T-helper 2 cell treated with Interferon-gamma antibody and Interleukin-4, amounts not matched to agents 5 μg/mL and 100 μg/mL, for 36 hours (primary cell): ENCODE data around the gene MAPK8IP1.
A peak's percentile ranks its signal among the peaks of the same experiment; 100 is the strongest.

Experiments
- DNase-seq: peaks from one replicate; pipeline ENCODE4 v3.0.0; 2021; ENCODE audit warnings: low spot score
- H3K27ac Mint-ChIP-seq: one replicate; pipeline ENCODE4 v1.8.0; 2021; ENCODE audit warnings: mild to moderate bottlenecking, mixed read lengths
- H3K27me3 Mint-ChIP-seq: one replicate; pipeline ENCODE4 v1.8.0; 2021; ENCODE audit warnings: low read depth, mixed read lengths
- H3K36me3 Mint-ChIP-seq: one replicate; pipeline ENCODE4 v1.8.0; 2021; ENCODE audit warnings: low read depth, mixed read lengths
- H3K4me1 Mint-ChIP-seq: one replicate; pipeline ENCODE4 v1.8.0; 2021; ENCODE audit warnings: low read depth, mixed read lengths
- H3K4me3 Mint-ChIP-seq: one replicate; pipeline ENCODE4 v1.8.0; 2022; ENCODE audit warnings: mild to moderate bottlenecking, moderate library complexity, mixed read lengths
- H3K9me3 Mint-ChIP-seq: one replicate; pipeline ENCODE4 v1.8.0; 2021; ENCODE audit warnings: mixed read lengths

MAPK8IP1 gene

DNA sequence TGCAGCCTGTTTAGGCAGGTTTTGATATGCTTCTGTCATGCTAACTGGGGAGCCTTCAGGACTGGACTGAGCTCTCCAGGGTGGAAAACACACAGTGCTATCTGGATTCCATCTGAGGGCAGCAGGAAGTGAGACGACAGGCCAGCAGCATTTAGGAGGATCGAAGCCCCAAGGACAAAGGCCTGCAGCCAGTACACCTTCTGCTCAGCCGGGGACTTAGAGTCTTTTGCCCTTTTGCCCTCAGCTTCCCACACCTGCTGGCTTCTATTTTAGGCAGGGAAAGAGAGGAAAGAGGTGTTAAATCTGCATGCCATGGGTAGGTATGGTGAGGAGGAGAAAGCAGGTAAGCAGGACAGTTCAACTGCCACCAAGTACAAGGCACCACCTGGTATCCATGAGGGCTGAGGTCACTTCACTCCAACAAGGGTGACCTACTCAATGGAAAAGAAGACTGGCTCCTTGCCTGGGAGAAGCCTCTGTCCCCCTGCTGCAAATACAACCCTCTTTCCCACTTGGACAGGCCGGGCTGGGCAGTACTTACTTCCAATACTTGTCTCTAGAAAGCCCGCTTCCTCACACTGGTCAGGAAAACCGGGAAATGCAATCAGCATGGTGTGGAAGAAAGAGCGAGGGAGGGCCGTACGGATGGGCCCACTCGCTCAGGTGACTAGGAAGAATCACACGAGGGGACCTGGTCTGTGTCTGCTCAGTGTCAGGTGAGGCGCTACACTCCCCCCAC is 49.3 kb downstream of the MAPK8IP1 start:
- DNase-seq: no peak
- peaks cover 13% of the 10 kb centered on the region for H3K4me1 Mint-ChIP-seq
- peaks cover 22% of the 10 kb centered on the region for H3K36me3 Mint-ChIP-seq
- H3K4me3 Mint-ChIP-seq: no peak overlapping the region
- no peaks in the 10 kb centered on the region for H3K27me3 Mint-ChIP-seq
- no peaks in the 10 kb centered on the region for H3K9me3 Mint-ChIP-seq
- H3K27ac Mint-ChIP-seq: no peak overlapping the region

- no peak for DNase-seq
- H3K4me3 Mint-ChIP-seq: no peak overlapping the region
- peaks cover 6% of the 10 kb centered on the region for H3K4me1 Mint-ChIP-seq
- no peaks in the 10 kb centered on the region for H3K9me3 Mint-ChIP-seq
- peaks cover 19% of the 10 kb centered on the region for H3K36me3 Mint-ChIP-seq
- no peaks in the 10 kb centered on the region for H3K27me3 Mint-ChIP-seq
- H3K27ac Mint-ChIP-seq: no peak overlapping the region
Measured at GRCh38 chr11:45935349-45936064, 50.1 kb downstream of the MAPK8IP1 start.

GRCh38 chr11:45936511-45937054 is 51.1 kb downstream of the MAPK8IP1 start:
- Mint-ChIP-seq H3K36me3 (peaks cover 19% of the 10 kb centered on the region), H3K27me3 (no peaks in the 10 kb centered on the region), H3K27ac (no peak overlapping the region), H3K4me3 (no peak overlapping the region), H3K9me3 (no peaks in the 10 kb centered on the region), H3K4me1 (no peaks in the 10 kb centered on the region)
- DNase-seq: no peak

GRCh38 chr11:45937916-45938315 is 52.5 kb downstream of the MAPK8IP1 start:
- no peak overlapping the region for H3K4me3 Mint-ChIP-seq
- no peak overlapping the region for H3K27ac Mint-ChIP-seq
- no peaks in the 10 kb centered on the region for H3K4me1 Mint-ChIP-seq

DNA sequence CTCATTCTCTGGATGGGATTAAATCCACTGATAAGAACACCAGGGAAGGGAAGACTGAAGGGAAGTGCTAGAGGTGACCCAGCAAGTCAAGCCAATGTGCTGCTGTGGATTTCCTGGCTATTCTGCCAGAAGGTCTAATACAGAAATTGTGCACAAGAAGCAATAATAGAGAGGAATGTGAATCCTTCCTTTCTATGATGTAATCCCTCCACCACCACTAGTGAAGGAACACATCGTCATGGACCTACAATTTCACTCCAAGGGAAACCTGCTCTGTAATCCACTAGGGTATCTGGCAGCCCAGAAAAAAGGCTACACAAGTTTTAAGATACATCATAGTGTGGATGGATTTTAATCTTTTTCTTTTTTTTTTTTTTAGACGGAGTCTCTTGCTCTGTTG is 54.4 kb downstream of the MAPK8IP1 start:
- no peaks in the 10 kb centered on the region for H3K4me1 Mint-ChIP-seq
- H3K36me3 Mint-ChIP-seq: peaks cover 13% of the 10 kb centered on the region
- DNase-seq: no peak
- H3K27ac Mint-ChIP-seq: peak overlapping the region; percentile 26
- no peak overlapping the region for H3K4me3 Mint-ChIP-seq
- H3K9me3 Mint-ChIP-seq: no peaks in the 10 kb centered on the region
- no peaks in the 10 kb centered on the region for H3K27me3 Mint-ChIP-seq

More at GRCh38 chr11:45937916-45938315, 52.5 kb downstream of the MAPK8IP1 start:
- Mint-ChIP-seq H3K27me3 (no peaks in the 10 kb centered on the region), H3K9me3 (no peaks in the 10 kb centered on the region), H3K36me3 (peaks cover 15% of the 10 kb centered on the region)
- DNase-seq: no peak

DNA sequence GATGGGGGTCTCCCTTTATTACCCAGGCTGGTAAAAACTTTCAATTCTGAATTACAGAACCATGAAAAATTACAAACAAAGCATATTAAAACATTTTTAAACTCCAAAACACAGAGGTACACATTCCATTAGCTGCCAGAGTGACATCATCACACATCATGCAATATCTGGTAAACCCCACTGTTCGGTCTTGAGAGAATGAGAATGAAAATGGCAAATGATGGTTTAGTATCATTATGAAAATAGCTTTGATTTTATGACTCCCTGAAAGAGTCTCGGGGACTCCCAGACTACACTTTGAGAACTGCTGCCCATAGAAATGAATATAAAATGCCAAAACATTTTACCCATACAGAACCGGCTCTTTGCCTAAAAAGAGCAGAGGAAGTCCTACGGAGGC is 55.8 kb downstream of the MAPK8IP1 start:
- peak overlapping the region; percentile 27 for H3K27ac Mint-ChIP-seq
- no peaks in the 10 kb centered on the region for H3K9me3 Mint-ChIP-seq
- no peaks in the 10 kb centered on the region for H3K4me1 Mint-ChIP-seq
- H3K4me3 Mint-ChIP-seq: no peak overlapping the region
- no peaks in the 10 kb centered on the region for H3K27me3 Mint-ChIP-seq
- peaks cover 20% of the 10 kb centered on the region for H3K36me3 Mint-ChIP-seq
- DNase-seq: no peak

- Mint-ChIP-seq H3K4me1 (no peaks in the 10 kb centered on the region), H3K27me3 (no peaks in the 10 kb centered on the region), H3K27ac (no peak overlapping the region), H3K4me3 (no peak overlapping the region), H3K36me3 (peaks cover 20% of the 10 kb centered on the region), H3K9me3 (no peaks in the 10 kb centered on the region)
- DNase-seq: no peak
Measured at GRCh38 chr11:45942381-45942780, 56.9 kb downstream of the MAPK8IP1 start.

DNA sequence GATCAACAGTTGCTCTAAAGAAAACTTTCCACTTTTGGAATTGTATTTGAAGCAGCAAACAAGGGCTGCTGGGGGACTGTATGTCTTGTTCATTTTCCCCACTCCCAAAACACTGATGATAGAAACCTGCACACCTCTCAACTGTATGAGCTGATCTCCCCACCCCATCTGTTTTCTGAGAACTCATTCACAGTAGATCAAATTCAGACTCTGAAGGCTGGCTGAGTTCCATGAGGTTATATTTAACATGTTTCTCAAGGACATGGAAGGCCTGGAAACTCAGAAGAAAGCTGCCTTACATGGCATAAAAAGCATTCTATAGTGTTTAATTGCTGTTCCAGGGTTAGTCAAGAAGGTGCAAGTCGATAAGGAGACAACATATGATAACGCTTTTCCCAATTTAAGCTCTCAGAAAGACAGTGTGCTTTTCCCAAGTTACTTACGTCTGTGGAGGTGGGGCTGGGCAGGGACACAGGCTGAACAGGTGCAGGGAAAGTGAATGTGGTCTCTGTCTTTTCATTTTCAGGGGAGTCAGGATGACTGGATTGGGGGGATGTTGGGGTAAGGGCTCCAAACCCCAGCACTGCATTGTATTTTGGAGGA is 60.0 kb downstream of the MAPK8IP1 start:
- Mint-ChIP-seq H3K27me3 (no peaks in the 10 kb centered on the region), H3K4me3 (no peak overlapping the region), H3K4me1 (no peaks in the 10 kb centered on the region), H3K36me3 (peaks cover 23% of the 10 kb centered on the region), H3K27ac (no peak overlapping the region), H3K9me3 (no peaks in the 10 kb centered on the region)
- no peak for DNase-seq

GRCh38 chr11:45947885-45948284 is 62.4 kb downstream of the MAPK8IP1 start:
- Mint-ChIP-seq H3K27ac (no peak overlapping the region), H3K4me1 (no peaks in the 10 kb centered on the region), H3K4me3 (no peak overlapping the region), H3K27me3 (no peaks in the 10 kb centered on the region), H3K36me3 (peaks cover 24% of the 10 kb centered on the region), H3K9me3 (no peaks in the 10 kb centered on the region)
- DNase-seq: no peak

GRCh38 chr11:45948356-45948755 is 62.9 kb downstream of the MAPK8IP1 start:
- peak overlapping the region; percentile 49 for H3K27ac Mint-ChIP-seq
- no peak for DNase-seq
- H3K4me3 Mint-ChIP-seq: no peak overlapping the region
- H3K27me3 Mint-ChIP-seq: no peaks in the 10 kb centered on the region
- H3K36me3 Mint-ChIP-seq: peaks cover 25% of the 10 kb centered on the region
- H3K4me1 Mint-ChIP-seq: no peaks in the 10 kb centered on the region
- no peaks in the 10 kb centered on the region for H3K9me3 Mint-ChIP-seq

- no peak overlapping the region for H3K27ac Mint-ChIP-seq
- H3K36me3 Mint-ChIP-seq: peaks cover 23% of the 10 kb centered on the region
Measured at GRCh38 chr11:45949992-45950407, 64.5 kb downstream of the MAPK8IP1 start.

More at GRCh38 chr11:45949992-45950407, 64.5 kb downstream of the MAPK8IP1 start:
- Mint-ChIP-seq H3K9me3 (no peaks in the 10 kb centered on the region), H3K27me3 (no peaks in the 10 kb centered on the region), H3K4me1 (no peaks in the 10 kb centered on the region), H3K4me3 (no peak overlapping the region)
- DNase-seq: no peak
